Brain microvascular endothelial cell (primary cell): ENCODE measurements around the gene CNMD.

Experiments used
- DNase-seq: peaks from one replicate; pipeline ENCODE4 v3.0.0-alpha.2; 2020
- H3K27ac ChIP-seq: fragments of 250-450 bp; sonication (Bioruptor Pico); 2 replicates; pipeline ENCODE4 v1.5.1; 2020; ENCODE audit warnings: mild to moderate bottlenecking, moderate library complexity
- H3K27me3 ChIP-seq: fragments of 250-450 bp; sonication (Bioruptor Pico); replicated peaks from 2 replicates; pipeline ENCODE4 v1.5.1; 2020; ENCODE audit warnings: mild to moderate bottlenecking
- H3K36me3 ChIP-seq: fragments of 250-450 bp; sonication (Bioruptor Pico); replicated peaks from 2 replicates; pipeline ENCODE4 v1.5.1; 2020; ENCODE audit warnings: mild to moderate bottlenecking
- H3K4me3 ChIP-seq: 2 replicates; pipeline ENCODE4 v1.5.1; 2011; ENCODE audit warnings: low read depth, mild to moderate bottlenecking, control low read depth, low read length, moderate library complexity
- CTCF ChIP-seq: IDR thresholded peaks from 2 replicates; pipeline ENCODE4 v1.5.1; 2011; ENCODE audit warnings: low read depth, mild to moderate bottlenecking, moderate library complexity, low read length, control low read depth, inconsistent platforms; ENCODE audit errors: missing control alignments
- in situ Hi-C: cut with HindIII; loops from 2 replicates; pipeline ENCODE4 v1.10.0; 2017; ENCODE audit warnings: low sequenced_read_pairs, low pct_ligation_motif_present

Gene CNMD

DNA sequence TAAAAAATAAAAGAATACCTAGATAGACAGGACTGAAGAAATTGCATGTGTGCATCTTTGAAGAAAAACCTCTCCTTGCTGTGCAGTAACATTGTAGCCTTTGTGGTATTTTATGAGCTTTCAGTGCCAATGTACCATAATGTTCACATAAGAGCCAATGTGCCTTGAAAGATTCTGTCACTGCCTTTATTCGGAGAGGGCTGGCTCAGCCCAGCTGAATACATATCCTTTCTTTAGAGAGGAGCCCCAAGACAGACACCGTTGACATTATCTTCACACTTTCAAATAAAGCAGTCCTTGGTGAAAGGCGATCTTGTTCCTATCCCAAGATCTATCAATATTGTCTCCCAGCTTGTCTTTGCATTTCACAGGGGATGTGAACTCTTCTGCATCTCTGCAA is 18.5 kb upstream of the CNMD start:
- TF ChIP-seq CTCF = no peak
- Histone ChIP-seq H3K27me3 (no peaks in the 10 kb centered on the region), H3K27ac (no peak overlapping the region), H3K36me3 (no peaks in the 10 kb centered on the region), H3K4me3 (no peak overlapping the region)
- no peak for DNase-seq
- in situ Hi-C loops = no loop called here

DNA sequence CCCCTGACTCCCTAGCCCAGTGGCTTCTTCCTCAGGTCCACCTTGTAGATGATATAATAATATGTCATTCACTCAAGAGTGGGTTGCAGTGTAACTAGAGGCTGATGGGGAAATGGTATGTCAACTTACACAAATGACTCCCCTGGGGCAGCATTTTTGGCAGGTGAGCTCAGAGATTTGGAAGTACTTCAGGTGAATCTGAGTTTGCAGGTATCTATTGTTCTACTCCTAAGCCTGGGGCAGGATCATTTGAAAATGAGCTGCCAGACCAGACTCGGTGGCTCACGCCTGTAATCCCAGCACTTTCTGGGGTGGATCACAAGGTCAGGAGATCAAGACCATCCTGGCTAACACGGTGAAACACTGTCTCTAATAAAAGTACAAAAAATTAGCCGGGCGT is 11.6 kb upstream of the CNMD start:
- no peak overlapping the region for H3K27ac ChIP-seq
- no peak for TF ChIP-seq CTCF
- H3K27me3 ChIP-seq = no peaks in the 10 kb centered on the region
- in situ Hi-C loops = no loop called here
- no peak for DNase-seq
- no peaks in the 10 kb centered on the region for H3K36me3 ChIP-seq
- no peak overlapping the region for H3K4me3 ChIP-seq

GRCh38 chr13:52750713-52751112 is 11.1 kb upstream of the CNMD start:
- in situ Hi-C loops = no loop called here
- no peak for TF ChIP-seq CTCF
- Histone ChIP-seq H3K27ac (no peak overlapping the region), H3K36me3 (no peaks in the 10 kb centered on the region), H3K4me3 (no peak overlapping the region), H3K27me3 (no peaks in the 10 kb centered on the region)
- DNase-seq = no peak

DNA sequence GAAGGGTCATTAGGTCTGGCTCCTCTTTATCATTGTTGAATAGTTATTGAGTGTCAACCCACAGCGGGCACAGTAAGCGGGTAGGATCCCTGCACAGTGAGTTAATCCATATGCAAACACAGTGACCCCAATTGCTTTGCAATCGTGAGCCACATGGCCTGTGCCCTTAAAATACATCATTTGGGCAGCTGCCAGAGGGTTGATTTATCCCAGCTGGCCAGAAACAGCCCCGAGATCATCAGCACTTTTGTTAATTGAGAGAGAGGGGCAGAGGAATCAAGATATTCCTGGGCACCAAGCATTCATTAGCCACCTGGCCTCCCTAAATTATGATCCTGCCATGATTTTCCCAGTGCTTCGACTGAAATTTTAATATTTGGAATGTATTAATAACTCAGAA is 9.8 kb upstream of the CNMD start:
- Histone ChIP-seq H3K4me3 (no peak overlapping the region), H3K27ac (no peak overlapping the region), H3K27me3 (no peaks in the 10 kb centered on the region), H3K36me3 (no peaks in the 10 kb centered on the region)
- DNase-seq = no peak
- no peak for TF ChIP-seq CTCF
- in situ Hi-C loops = no loop called here

DNA sequence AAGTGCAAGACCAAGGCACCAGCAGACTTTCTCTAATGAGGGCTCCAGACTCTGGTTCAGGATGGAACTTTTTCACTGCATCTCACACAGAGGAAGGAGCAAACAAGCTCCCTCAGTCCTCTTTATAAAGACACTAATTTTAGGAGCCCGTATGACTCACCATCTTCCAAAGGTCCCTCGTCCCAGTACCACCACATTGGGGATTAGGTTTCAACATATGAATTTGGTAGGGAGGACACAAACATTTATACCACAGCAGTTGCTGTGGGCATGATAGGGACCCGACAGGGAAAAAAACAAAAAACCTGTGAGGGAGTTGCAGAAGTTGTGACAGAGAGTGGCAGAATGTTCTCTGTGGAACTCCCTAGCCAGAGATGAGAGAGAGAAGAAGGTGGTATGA is 6.5 kb upstream of the CNMD start:
- in situ Hi-C loops = no loop called here
- no peak for TF ChIP-seq CTCF
- Histone ChIP-seq H3K27ac (no peak overlapping the region), H3K27me3 (no peaks in the 10 kb centered on the region), H3K36me3 (no peaks in the 10 kb centered on the region), H3K4me3 (no peak overlapping the region)
- DNase-seq = no peak

GRCh38 chr13:52744842-52745375 is 5.3 kb upstream of the CNMD start:
- DNase-seq = no peak
- H3K4me3 ChIP-seq = no peak overlapping the region
- H3K27ac ChIP-seq = no peak overlapping the region
- H3K27me3 ChIP-seq = peaks cover 7% of the 10 kb centered on the region
- no peak for TF ChIP-seq CTCF
- in situ Hi-C loops = no loop called here
- no peaks in the 10 kb centered on the region for H3K36me3 ChIP-seq
